ENCODE data around the gene MAN1A2.
A peak's percentile ranks its signal among the peaks of the same experiment; 100 is the strongest.

The MAN1A2 gene

DNA sequence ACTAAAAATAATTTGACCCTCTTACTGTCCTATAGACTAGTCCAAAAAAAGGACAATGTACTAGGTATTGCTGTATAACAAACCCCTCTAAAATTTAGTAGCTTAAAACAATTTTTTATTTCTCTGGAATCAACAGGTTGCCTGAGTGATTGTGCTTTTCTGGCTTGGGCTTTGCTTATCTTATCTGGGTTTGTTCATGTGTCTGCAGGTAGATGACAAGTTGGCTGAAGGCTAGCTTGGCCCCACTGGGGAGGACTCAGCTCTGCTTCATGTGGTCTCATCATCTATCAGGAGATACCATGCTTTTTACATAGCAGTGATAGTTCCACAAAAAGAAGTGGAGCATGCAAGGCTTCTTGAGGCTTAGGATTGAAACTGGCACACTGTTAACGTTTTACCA lies 114.2 kb downstream of the MAN1A2 start:
- DNase-seq (ENCODE audit: low read depth in 2 of 3, low spot score in 1 of 3): no peak

DNA sequence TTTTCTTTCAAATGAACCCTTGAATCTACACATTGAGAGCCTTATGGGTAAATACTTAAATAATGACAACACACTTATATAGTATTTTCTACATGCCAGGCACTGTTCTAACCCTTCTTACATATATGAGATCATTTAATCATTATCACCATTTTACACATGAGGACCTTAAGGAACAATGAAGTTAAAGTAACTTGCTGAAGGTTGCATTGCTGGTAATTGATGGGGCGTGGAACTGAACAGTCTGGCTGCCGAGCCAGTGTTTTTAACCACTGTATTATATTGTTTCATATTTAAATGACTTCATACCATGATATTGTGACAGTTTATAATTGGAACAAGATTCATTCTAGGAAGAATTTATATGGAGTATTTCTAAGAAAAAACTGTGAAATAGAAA lies 126.7 kb downstream of the MAN1A2 start:
- no peak for DNase-seq (ENCODE audit: low read depth in 2 of 3, low spot score in 1 of 3)

DNA sequence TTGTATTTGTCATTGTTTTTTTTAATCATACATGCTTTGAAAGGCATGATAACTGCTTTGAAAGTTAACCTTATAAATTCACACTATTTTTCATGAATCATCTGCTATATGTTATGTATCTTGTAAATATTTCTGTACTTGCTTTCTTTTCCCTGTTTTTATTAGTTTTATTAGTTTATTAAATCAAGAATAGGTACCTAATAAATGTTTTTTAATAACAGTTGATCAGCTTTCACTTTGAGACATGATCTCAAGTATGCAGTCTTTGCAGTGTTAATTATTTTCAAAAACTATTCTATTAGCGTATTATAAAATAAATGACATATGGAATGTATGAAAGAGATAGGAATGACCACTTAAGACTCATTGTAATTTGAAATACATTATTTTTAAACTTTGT lies 127.8 kb downstream of the MAN1A2 start:
- no peak for DNase-seq (ENCODE audit: low read depth in 2 of 3, low spot score in 1 of 3)

DNA sequence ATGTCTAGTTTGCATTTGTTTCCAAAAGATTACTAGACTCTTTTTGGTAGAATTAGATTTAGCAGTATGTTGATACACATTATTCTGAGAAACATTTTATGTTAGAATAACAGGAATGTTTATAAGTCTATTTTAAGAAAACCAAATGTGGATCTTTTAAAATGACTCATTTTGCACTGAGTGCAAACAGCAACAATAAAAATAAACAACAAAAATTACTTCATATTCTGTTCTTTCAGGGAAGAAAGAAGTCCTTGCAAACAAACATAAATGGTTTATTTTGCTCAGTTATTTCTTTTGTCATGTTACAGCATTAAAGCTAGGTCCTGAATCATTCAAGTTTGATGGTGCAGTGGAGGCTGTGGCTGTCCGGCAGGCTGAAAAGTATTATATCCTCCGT lies 131.8 kb downstream of the MAN1A2 start:
- no peak for DNase-seq (ENCODE audit: low read depth in 2 of 3, low spot score in 1 of 3)

DNA sequence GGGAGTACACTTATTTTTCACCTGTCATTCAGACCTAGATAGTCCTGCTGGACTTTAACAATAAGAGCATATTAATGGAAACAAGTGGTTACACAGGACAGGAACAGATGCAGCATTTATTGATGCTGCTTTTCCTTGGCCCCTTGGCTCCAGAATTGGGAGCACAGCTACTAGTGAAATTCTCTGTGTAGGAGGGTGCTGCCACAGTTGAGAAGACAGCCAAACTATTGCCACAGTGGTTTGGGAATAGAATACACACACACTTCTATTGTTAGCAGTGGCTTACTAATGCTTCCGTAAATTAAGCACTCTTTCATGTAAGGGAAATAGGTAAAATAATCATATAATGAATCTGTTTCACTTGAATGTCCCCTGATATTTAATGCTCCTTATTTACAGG lies 133.3 kb downstream of the MAN1A2 start:
- no peak for DNase-seq (ENCODE audit: low read depth in 2 of 3, low spot score in 1 of 3)

DNA sequence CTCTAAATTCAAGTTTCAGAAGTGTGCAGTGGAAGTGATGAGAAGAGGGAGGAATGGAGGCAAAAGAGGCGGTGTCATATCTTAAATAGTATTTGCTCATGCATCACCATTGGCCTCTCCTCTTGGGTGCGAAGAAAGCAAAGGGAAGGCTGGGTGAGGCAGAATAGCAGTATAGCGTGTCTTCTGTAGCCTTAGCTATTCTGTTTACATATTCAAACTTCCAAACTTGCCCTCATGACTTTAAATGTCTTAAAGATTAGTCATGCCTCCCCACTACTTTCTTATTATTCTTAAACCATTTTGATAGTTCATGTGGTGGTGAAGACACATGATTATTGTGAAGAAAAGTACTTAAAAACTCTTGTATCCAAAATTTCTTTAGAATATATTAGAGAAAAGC lies 134.0 kb downstream of the MAN1A2 start:
- no peak for DNase-seq (ENCODE audit: low read depth in 2 of 3, low spot score in 1 of 3)

DNA sequence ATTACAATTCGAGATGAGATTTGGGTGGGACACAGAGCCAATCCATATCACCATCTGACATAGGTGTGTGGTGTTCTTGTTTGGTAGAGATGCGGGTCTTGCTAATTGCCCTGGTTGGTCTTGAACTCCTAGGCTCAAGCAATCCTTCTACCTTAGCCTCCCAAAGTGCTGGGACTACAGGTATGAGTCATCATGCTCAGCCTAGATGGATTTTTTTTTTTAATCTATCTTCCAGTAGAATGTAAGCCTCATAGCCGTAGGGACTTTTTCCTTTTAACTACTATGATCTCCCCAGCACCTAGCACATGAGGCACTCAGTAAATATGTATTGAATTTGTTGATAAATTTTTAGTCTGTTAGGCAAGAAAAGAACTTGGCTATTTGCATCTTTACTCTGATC lies 144.0 kb downstream of the MAN1A2 start:
- DNase-seq (ENCODE audit: low read depth in 2 of 3, low spot score in 1 of 3): no peak

DNA sequence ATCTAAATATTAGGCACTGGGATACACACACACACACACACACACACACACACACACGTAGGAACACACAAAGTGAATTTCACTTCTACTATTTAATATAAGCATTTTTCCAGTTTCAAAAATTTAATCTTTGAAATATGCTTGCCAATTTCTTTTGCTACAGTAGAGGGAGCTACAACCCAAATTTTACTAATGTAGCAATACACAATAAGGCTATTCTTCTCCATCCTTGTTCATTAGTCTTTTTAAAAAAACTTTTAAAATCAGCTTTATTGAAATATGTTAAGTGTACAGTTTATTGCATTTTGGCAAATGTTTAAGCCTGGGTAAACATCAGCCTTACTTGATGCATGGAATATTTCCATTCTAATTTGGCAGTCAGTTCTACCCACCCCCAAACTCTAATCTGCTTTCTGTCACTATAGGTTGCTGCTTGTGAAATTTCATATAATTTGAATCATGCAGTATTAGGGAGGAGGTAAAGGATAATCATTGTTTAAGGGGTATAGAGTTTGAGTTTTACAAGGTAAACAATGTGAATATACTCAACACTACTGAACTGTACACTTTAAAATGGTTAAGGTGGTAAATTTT lies 145.6 kb downstream of the MAN1A2 start:
- DNase-seq (ENCODE audit: low read depth in 2 of 3, low spot score in 1 of 3): no peak

DNA sequence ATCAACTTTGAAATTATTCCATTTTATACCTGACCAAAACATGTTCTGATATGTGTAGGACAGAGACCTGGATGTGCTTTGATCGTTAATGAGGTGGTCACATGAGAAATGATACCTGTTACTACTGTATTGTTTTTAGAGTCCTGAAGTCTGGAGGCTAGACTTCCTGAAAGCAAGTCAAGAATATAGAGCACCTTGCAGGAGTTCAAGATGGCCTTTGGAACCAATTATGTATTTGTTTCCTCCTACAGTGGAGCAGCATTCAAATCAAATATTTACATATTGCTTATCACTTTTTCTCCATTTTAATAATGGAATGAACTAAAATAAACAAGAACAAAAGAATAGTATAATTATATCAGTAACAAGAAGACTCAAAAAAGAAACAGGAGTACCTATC lies 155.9 kb downstream of the MAN1A2 start:
- no peak for DNase-seq (ENCODE audit: low read depth in 2 of 3, low spot score in 1 of 3)

DNA sequence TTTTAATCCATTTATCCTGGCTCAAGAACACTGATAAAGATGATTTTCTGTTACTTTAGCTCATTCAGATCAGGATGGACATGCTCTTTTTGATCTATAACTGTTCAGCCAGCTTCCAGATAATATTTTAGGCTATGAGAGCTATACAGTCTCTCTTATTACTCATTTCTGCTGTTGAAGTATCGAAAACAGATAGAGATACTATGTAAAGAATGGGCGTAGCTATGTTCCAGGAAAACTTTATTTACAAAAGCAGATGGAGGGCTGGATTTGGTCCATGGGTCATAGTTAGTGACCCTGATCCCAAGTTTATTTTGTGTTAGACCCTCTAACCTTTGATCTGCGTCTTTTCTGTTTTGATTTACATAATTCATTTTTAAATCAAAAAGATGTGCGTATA lies 159.8 kb downstream of the MAN1A2 start:
- DNase-seq (ENCODE audit: low read depth in 2 of 3, low spot score in 1 of 3): no peak

DNA sequence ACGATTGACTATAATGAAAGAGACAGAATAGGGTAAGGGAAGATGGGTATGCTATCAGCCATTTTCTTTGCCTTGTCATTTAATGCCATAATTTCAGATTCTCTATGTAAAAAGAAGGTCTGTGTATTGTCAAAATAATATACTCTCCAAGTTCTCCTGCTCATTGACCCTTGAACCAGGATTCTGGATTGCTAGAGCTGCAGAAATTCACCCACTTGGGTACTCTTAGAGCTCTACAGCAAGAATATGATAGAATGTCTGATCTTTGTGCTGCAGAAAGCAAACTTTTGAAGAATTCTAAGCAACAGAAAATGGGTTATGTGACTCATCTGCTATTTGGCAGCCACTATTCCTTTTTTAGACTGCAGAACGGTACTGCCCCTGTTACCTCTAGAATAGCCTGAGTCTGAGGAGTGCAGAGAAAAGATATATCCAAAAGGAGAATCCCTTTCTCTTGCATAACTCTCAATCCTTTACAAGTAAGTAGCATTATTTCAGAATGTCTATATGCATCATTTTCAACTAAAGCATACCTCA lies 160.4 kb downstream of the MAN1A2 start:
- no peak for DNase-seq (ENCODE audit: low read depth in 2 of 3, low spot score in 1 of 3)

DNA sequence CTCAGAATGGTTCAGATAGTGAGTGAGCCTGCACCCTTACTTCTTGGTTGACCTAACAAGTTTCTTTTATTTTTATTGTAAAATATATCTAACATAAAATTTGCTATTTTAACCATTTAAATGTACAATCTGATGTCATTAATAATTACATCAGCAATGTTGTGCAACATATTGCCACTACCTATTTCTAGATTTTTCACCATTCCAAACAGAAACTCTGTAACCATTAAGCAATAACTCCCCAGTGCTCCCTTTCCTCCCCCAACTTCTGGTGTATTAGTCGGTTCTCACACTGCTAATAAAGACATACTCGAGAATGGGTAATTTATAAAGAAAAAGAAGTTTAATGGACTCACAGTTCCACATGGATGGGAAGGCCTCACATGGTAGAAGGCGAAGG lies 162.4 kb downstream of the MAN1A2 start:
- DNase-seq (ENCODE audit: low read depth in 2 of 3, low spot score in 1 of 3): no peak

DNA sequence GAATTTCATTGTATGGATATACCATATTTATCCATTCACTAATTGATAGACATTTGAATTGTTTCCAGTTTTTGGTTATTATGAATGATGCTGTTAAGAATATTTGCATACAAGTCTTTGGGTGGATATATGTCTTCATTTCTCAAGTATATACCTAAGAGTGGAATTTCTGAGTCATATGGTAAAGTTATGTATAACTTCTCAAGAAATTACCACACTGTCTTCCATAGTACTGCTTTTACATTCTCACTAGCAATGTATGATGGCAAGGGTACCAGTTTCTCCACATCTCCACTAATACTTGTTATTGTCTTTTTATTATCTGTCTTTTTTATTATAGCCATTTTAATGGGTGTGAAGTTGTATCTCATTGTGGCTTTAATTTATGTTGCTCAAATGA lies 164.0 kb downstream of the MAN1A2 start:
- DNase-seq (ENCODE audit: low read depth in 2 of 3, low spot score in 1 of 3): no peak

DNA sequence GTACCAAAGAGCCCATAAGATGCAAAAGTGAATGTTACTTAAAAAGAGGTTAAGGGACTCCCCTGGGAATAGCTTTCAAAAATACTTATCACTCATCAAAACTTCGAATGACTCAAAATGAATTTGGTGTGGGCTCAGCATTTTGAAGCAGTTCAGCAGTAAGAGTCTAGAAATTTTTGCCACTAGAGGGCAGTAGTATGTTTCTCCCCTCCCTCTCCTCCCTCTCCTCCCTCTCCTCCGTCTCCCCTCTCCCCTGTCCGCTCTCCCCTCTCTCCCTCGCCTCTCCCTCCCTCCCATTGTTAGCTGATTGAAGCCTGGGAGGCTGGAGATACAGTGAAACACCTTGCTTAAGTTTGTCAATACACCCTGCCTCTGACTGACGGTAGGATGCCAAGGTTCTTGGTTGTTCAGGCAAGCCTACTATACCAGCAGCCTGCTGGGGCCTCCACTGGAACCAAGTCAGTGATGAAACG lies 167.8 kb downstream of the MAN1A2 start:
- DNase-seq (ENCODE audit: low read depth in 2 of 3, low spot score in 1 of 3): peak in 2 of 3 donors; percentile 13 to 61

DNA sequence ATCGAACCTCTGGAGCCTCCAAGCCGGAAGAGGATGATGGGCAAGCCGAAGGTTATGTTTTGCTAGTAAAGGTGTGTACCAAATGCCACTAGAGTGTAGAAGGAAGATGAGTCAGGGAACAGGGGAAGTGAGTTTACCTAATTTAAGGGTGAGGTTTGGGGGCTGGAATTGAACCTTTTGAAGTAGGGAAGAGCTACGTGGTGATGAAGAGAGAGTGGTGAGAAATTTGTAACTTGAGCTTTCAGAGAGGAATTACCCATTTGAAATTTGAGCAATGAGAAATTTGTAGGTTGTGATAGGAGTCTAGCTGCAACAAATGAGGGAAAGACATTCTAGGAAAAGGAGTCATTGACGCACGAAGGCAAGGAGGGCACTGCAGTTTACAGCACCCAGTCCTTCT lies 168.6 kb downstream of the MAN1A2 start:
- no peak for DNase-seq (ENCODE audit: low read depth in 2 of 3, low spot score in 1 of 3)

DNA sequence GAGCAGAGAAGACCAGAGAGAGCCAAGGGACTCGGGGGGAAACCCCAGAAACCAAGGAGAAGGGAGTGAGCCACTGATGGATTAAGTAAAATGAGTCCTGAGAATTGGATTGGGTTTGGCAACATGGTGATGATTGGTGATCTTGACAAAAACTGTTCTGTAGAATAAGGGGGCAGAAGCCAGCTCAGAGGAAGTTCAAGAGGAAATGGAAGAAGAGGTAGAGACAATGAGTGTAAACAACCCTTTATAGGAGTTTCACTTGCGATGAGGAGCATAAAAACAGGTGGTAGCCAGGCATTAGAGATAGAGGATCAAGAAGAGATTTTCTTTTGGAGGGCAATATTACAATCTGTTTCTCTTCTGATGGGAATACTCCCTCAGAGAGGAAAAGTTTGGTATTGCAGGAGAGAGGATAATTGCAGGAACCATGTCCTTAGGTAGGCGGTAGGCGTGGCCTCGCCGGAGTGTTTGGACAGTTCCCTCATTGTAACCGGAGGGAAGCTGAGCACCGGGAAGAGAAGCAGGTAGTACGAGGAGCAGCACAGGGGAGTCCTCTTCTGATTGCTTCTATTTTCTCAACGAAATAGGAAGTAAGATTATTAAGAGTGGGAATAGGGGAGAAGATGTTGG lies 170.2 kb downstream of the MAN1A2 start:
- DNase-seq (ENCODE audit: low read depth in 2 of 3, low spot score in 1 of 3): no peak

DNA sequence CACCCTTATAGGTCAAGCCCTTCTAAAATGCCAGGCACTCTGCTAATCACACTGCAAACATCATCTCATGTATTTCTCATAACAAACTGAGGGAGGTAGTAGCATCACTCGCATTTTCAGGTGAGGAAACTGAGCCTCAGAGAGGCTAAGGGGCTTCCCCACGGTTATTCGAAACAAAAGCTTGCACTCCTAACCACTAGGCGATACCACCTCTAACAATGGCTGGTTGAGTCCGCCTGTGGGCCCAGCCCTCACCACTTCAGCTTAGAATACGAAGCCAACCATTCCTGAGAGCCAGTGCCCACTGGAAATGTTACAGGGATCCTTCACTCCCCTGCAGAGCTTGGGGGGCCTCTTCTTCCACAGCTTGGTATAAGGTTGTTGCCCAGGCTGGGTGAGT lies 173.3 kb downstream of the MAN1A2 start:
- no peak for DNase-seq (ENCODE audit: low read depth in 2 of 3, low spot score in 1 of 3)

DNA sequence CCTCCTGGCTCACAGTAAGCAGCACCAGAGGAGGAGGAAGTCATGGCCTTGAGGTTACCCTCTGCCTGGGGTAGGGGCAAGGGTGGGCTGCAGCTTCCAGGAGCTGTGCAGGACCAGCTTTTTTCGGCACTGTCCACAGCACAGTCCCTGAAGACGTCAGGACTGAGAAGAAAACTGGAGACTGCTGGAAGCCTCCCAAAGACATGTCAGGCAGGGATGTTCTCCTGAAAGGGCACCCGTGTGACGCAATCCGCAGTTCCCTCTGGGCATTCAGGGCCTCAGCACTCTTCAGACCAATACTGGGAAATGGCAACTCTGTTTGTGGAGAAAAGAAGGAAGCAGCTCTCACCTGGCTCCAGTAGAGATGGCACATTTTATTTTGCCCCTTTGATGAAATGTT lies 173.8 kb downstream of the MAN1A2 start:
- no peak for DNase-seq (ENCODE audit: low read depth in 2 of 3, low spot score in 1 of 3)

DNA sequence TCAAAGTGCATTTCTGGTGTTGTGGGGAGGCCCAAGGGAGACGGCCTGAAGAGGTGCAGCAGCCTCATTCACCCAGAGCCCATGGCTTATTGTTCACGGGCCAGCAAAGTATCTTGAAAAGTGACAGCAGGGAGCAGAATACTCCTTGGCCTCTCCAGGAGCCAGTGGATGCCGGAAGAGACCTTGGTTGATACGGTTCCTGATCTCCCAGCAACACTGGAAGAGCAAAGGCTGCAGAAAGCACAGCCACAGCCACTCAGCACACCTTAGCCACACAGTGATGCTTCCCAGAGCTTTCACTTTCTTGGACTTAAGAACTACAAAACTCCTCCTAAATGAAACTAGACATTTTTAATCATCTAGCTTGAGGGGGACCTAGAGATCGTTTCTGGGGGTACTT lies 174.3 kb downstream of the MAN1A2 start:
- no peak for DNase-seq (ENCODE audit: low read depth in 2 of 3, low spot score in 1 of 3)

DNA sequence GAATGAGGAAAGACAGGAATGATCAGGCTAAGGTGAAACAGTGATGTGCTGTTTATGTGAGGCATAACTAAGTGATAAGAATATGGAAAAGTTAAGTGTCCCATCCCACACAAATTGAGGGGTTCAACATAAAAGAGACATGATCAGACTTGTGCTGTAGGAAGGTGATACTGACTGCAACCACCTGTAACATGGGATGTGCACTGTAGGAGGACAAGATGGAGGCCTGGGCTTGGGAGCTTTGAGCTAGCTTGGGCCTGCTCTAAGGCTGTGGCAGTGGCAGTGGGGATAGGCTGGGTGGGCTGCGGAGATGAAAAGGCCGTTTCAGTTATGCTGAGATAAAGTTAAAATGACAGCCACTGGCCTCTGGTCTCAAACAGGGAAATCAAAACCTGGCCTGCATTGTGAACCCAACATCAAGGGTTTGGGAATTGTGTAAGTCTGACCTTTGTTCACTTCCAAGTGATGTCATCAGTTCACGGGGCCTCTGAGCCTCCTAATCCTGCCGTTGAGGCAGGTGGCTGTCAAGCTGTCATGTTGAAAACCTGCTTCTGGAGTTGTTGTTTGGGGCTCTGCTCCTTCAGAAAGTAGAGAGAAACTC lies 177.4 kb downstream of the MAN1A2 start:
- DNase-seq (ENCODE audit: low read depth in 2 of 3, low spot score in 1 of 3): no peak

DNA sequence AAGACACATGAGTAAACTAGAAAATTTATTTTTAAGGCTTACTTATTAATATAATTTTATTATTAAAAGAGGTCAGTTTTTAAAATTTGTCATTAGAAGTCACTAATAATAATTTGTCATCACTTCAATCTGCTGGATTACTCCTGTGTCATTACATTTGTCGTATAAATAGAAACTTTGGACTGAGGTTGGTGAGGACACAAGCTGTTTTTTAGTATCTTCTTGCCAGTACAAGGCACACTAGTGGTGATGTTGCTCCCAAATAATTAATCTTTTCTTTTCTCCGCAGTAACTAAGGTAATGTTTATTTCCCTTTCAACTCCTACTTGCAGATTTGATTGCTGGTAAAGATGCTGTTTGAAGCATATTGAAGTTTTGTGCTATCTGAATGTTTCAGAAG lies 179.2 kb downstream of the MAN1A2 start:
- no peak for DNase-seq (ENCODE audit: low read depth in 2 of 3, low spot score in 1 of 3)

DNA sequence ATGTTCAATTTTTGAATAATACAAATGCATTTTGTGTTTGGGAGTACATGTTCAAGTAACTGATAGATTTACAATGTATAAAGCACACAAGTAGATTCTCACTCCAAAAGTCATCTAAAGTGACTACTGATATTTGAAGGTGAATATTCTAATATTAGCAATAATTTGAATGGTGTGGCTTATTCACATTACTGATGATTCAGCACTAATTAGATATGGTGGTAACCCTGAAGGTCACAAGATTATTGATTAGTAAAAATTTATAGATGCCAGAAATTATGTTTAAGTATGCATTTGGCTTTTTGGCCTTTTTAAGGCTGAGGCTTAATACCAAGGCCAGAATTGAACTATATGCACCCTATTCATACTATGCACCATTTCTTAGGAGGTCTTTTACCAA lies 186.2 kb downstream of the MAN1A2 start:
- DNase-seq (ENCODE audit: low read depth in 2 of 3, low spot score in 1 of 3): no peak

DNA sequence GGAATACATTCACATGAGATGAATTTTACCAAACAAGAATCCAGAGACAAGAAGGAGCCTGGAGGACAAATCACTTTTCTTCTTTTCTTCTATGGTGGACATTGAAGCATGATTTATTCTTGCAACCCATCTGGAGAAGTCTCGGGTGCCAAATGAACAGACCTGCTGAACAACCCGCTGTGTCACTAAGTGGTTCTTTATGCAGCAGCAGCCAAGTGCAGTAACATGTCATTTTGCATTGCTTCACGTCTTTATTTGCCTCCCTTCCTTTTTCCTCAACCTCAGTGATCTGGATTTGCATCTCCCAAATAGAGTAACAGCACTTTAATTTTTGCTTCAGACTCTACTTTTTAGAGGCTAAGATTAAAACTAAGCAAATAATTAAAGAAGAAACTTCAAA lies 188.6 kb downstream of the MAN1A2 start:
- no peak for DNase-seq (ENCODE audit: low read depth in 2 of 3, low spot score in 1 of 3)

Measured in stimulated activated CD4-positive, alpha-beta T cell treated with anti-CD3 and anti-CD28 coated beads, Interleukin-12 subunit alpha, Interleukin-12 subunit beta, amount 100 ng/mL, for 48 hours (primary cell).